GM18505 (cell line): ENCODE measurements around the gene MST1.

ENCODE experiments used
- ATAC-seq: cut with Tn5 transposase; IDR thresholded peaks from one replicate; pipeline ENCODE4 v1.9.1; 2021; ENCODE audit not compliant: unreplicated experiment
- POLR2A ChIP-seq: IDR thresholded peaks from 4 replicates; pipeline ENCODE4 v1.6.1; 2011; ENCODE audit warnings: borderline replicate concordance; ENCODE audit not compliant: insufficient read depth, insufficient read length; ENCODE audit errors: extremely low read depth

Gene MST1

DNA sequence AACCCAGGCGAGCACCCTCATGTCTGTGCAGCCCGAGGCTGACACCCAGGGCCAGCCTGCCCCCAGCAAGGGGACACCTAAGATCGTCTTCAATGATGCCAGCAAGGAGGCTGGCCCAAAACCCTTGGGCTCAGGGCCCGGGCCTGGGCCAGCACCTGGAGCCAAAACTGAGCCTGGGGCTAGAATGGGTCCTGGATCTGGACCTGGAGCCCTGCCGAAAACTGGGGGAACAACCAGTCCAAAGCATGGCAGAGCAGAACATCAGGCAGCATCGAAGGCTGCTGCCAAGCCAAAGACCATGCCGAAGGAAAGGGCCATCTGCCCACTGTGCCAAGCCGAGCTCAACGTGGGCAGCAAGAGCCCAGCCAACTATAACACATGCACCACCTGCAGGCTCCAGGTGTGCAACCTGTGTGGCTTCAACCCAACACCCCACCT lies 46.5 kb downstream of the MST1 start:
- ATAC-seq, result no peak
- TF ChIP-seq POLR2A, result no peak

DNA sequence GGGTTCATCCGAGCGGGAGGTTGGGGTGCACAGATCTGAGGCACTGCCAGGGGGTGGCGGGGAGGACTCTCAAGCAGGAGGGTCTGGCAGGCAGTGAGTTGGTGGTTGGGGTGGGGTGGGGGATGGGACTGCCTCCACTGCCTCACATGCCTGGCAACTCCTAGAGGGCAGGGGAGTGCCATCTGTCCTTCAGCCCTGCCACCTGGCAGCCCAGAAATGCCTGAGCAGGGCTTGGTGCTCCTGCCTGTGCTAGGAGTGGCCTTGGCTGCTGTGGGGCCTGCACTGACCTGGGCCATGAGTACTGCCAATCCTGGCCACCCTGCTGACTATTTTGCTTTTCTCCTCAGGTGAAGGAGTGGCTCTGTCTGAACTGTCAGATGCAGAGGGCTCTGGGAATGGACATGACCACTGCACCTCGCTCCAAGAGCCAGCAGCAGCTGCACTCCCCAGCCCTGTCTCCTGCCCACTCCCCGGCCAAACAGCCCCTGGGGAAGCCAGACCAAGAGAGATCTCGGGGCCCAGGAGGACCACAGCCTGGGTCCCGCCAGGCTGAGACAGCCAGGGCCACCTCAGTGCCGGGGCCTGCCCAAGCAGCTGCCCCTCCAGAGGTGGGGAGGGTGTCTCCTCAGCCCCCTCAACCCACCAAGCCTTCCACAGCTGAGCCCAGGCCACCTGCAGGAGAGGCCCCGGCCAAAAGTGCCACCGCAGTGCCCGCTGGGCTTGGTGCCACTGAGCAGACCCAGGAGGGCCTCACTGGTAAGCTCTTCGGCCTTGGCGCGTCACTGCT lies 47.2 kb downstream of the MST1 start:
- no peak for TF ChIP-seq POLR2A

DNA sequence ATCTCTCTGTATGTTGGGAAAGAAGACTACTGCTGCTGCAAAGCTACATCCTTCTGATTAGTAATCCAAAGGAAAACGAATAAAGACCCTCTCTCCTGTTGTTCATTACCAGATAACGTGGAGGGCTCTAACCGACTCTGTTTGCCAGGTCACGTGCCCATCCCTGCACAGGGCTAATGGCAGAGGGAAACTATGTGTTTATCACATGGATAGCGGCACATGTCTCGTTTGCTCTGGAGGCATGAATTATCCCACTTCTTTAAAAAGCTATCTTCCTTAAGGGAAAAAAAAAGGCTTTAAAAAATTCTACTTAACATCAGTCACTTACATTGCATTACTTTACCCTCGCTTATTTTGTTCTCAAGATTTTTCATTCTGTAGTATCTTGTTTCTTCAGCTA lies 48.0 kb downstream of the MST1 start:
- no peak for TF ChIP-seq POLR2A
- no peak for ATAC-seq

More for the DNA sequence above, 47.2 kb downstream of the MST1 start:
- no peak for ATAC-seq

- no peak for TF ChIP-seq POLR2A
- no peak for ATAC-seq
These were observed 49.7 kb downstream of the MST1 start for GRCh38 chr3:49639551-49639950.

GRCh38 chr3:49638445-49638844 lies 50.8 kb downstream of the MST1 start:
- ATAC-seq, result no peak
- no peak for TF ChIP-seq POLR2A

GRCh38 chr3:49636883-49637609 lies 52.2 kb downstream of the MST1 start:
- no peak for TF ChIP-seq POLR2A
- no peak for ATAC-seq

DNA sequence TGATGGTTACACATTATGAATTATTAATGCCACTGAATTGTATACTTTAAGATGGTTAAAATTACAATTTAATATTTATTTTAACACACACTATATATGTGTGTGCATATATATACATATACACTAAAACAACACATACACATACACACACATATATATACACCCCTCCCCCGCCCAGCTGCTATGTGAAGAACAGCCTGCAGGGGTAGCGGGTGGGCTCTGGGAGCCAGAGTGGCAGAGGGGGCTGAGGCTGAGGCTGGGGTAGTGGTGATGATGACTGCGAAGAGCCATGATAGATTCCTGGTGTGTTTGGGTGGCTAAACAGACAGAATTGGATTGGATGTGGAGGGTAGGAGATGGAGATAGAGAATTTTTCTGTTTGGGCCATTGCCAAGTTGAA lies 54.5 kb downstream of the MST1 start:
- no peak for ATAC-seq
- TF ChIP-seq POLR2A, result no peak
